Muscle layer of colon (tissue), 2 donors: ENCODE measurements around the gene FOXL1.

Experiments
- H3K27ac ChIP-seq: one replicate; pipeline ENCODE4 v1.7.0; 2013; ENCODE audit warnings: low read depth, mild to moderate bottlenecking, low read length, moderate library complexity
- H3K27me3 ChIP-seq, 2 donors: one replicate each; pipeline ENCODE4 v1.7.0; 2013; ENCODE audit warnings: low read length in 2 of 2, mild to moderate bottlenecking in 2 of 2; ENCODE audit not compliant: insufficient read depth in 2 of 2, control insufficient read depth in 1 of 2
- H3K36me3 ChIP-seq: one replicate; pipeline ENCODE4 v1.7.0; 2013; ENCODE audit warnings: mild to moderate bottlenecking, low read length; ENCODE audit not compliant: insufficient read depth
- H3K4me1 ChIP-seq: one replicate; pipeline ENCODE4 v1.7.0; 2013; ENCODE audit warnings: mild to moderate bottlenecking, low read length; ENCODE audit not compliant: insufficient read depth
- H3K4me3 ChIP-seq, 2 donors: one replicate each; pipeline ENCODE4 v1.7.0; 2013; ENCODE audit warnings: low read length in 2 of 2, low read depth in 1 of 2, mild to moderate bottlenecking in 1 of 2, moderate library complexity in 1 of 2
- H3K9ac ChIP-seq: one replicate; pipeline ENCODE4 v1.7.0; 2013; ENCODE audit warnings: low read length
- H3K9me3 ChIP-seq: one replicate; pipeline ENCODE4 v1.7.0; 2013; ENCODE audit warnings: mild to moderate bottlenecking, low read length
- donor health status: abdominal sarcoma.
- donor health status: Adenocarcinoma of cecum.

FOXL1 gene

DNA sequence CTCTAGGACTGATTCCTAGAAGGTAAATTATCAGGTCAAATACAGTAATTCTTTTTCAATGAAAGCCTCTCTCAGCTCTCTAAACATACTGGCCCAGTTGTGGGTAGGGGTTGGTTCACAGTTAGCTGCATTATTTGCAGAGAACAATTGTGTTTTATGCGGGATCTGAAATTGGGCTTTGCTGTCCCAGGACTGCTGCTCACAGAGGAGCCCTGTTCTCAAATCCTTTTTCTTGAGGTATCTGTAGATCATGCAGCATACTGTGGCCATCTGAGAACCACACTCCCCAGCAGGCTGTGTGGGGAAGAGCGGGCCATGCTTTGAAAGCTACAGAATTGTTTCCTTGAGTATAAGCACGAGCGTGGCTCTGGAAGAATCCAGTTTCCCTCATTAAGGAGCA is 40.9 kb upstream of the FOXL1 start:
- Histone ChIP-seq H3K36me3 (peaks cover 61% of the 10 kb centered on the region), H3K27ac (no peak overlapping the region), H3K9ac (no peak overlapping the region), H3K4me1 (no peaks in the 10 kb centered on the region), H3K9me3 (no peaks in the 10 kb centered on the region), H3K27me3 (no peaks in the 10 kb centered on the region), H3K4me3 (no peak overlapping the region)

DNA sequence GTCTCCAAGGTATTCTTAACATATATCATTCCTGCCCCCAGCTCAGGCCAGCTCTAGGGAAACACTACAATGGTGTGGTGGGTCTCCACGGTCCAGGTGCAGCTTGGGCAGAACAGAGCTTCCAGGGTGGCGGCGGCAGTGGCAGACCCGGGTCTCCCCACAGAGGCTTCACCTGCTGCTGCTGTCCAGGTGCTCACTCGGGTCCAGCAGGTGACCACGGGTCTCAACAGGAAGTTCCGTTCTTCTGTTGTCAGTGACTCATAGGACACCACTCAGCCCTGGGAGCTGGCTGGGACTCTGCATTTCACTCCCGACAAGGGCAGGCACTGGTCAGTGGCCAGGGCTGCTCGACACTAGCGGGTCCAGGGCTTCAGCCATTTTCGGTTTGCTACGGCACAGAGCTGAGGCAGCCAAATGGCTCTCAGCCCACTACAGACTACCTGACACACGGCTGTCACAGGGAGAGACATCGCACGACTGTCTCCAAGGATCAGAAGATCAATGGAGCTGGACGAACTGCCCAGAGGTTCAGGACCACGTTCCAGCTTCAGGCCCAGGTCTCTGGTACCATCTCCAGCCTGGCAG is 40.1 kb upstream of the FOXL1 start:
- Histone ChIP-seq H3K27me3 (no peaks in the 10 kb centered on the region), H3K36me3 (peaks cover 62% of the 10 kb centered on the region), H3K4me3 (no peak overlapping the region), H3K9me3 (no peaks in the 10 kb centered on the region), H3K9ac (no peak overlapping the region), H3K4me1 (no peaks in the 10 kb centered on the region), H3K27ac (no peak overlapping the region)

DNA sequence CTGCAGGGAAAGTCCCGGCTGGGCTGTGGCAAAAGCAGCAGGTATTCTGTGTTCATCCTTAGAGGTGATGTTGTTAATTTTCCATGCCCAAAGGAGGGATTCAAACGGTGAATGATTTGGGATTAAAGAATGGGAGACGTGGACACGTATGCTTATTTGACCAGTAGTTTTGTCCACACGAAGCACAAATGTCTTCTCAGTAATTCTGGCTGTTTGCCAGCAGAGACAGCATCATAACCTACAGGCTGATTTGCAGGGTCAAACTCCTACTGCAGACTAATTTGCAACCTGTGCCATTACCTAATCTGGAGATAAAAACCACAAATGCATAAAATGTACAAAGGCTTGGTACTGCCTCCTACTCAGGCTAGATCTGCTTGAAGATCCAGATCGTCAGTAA is 37.5 kb upstream of the FOXL1 start:
- Histone ChIP-seq H3K4me3 (no peak overlapping the region), H3K9me3 (no peaks in the 10 kb centered on the region), H3K9ac (no peak overlapping the region), H3K27ac (no peak overlapping the region), H3K36me3 (peaks cover 66% of the 10 kb centered on the region), H3K4me1 (no peaks in the 10 kb centered on the region), H3K27me3 (no peaks in the 10 kb centered on the region)

DNA sequence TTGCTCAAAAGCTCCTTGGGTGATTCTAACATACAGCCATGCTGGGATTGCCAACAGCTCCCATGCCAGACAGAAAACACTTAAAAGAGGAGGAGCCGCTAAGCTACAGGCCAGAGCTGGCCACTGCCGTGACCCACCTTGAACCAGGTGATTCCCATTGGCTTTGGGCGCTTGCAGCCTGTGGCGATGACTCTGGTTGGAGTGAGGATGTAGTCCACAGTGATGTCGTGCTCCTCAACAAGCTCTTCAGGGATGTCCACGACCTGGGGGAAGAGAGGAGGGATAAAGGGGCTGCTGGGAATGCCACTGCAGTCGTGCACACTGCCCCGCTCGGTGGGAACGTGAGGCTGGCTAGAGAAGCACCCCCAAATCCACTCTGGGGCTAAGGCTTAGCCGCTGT is 36.8 kb upstream of the FOXL1 start:
- no peak overlapping the region for H3K9ac ChIP-seq
- H3K36me3 ChIP-seq: peaks cover 65% of the 10 kb centered on the region

DNA sequence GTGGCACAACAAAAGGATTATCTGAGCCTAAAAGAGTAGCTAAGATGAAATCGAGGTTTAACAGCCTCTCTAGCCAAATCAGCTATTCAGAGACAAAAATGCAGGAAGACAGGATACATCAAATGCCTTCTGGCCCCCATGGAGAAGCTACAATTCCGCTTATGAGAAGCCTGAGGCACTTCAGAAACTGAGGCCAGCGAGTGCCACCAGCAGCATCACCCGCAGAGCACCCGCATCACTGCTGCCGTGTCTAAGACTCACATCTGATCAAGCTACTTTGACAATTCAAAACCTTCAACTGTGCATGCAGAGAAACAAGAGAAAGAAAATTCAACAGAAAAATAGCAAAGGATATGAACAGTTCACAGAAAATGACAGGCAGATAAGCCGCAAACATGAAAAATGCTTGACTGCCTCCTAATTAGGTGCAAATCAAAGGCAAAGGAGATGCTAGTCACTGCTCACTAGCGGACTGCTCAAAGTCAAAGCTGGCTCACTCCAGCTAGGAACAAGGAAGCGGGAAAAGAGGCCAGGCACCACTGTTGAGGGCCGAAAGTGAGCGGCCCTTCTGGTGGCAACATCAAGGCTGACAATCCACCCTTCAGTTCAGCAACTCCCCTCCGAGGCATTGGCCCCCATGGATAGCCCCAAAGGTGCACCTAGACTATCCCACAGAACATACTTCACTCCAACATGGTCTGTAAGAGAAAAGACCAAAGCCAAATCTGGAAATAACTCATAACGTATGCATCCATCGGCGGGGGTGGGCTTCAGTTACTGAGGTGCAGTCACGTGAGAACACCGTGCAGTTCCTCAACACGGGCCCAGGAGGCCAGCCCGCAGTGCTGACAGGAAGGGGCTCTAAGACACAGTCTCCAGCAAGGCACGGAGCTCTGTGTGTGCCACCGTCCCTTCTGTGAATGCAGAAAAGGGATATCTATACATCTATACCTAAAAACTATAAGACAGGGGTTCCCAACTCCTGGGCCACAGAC is 35.3 kb upstream of the FOXL1 start:
- no peak overlapping the region for H3K9ac ChIP-seq
- no peak overlapping the region for H3K27ac ChIP-seq
- no peaks in the 10 kb centered on the region for H3K4me1 ChIP-seq
- no peaks in the 10 kb centered on the region for H3K9me3 ChIP-seq
- no peaks in the 10 kb centered on the region for H3K27me3 ChIP-seq
- peaks cover 68% of the 10 kb centered on the region for H3K36me3 ChIP-seq
- H3K4me3 ChIP-seq: no peak overlapping the region

More for the DNA sequence above, 36.8 kb upstream of the FOXL1 start:
- Histone ChIP-seq H3K9me3 (no peaks in the 10 kb centered on the region), H3K27me3 (no peaks in the 10 kb centered on the region), H3K27ac (no peak overlapping the region), H3K4me3 (no peak overlapping the region), H3K4me1 (no peaks in the 10 kb centered on the region)

DNA sequence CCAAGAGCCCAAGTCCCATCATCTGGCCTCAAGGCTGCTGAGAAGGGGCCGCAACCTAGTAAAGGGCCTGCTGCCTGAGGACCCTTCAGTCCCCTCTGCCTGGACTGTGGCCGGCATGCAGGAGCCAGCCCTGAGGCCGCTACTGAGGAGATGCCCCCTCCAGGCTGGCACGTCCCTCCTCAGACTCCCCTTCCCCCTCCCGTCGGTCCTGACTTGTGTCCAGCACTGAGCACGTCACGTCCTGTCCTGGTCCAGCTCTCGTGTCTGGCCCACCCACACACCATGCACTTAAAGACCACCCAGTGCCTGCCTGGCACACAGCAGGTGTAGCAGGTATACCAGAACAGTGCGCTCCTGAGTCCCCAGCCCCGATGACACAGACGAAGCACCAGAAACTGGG is 32.9 kb upstream of the FOXL1 start:
- Histone ChIP-seq H3K27me3 (no peaks in the 10 kb centered on the region), H3K36me3 (peaks cover 60% of the 10 kb centered on the region), H3K27ac (no peak overlapping the region)

DNA sequence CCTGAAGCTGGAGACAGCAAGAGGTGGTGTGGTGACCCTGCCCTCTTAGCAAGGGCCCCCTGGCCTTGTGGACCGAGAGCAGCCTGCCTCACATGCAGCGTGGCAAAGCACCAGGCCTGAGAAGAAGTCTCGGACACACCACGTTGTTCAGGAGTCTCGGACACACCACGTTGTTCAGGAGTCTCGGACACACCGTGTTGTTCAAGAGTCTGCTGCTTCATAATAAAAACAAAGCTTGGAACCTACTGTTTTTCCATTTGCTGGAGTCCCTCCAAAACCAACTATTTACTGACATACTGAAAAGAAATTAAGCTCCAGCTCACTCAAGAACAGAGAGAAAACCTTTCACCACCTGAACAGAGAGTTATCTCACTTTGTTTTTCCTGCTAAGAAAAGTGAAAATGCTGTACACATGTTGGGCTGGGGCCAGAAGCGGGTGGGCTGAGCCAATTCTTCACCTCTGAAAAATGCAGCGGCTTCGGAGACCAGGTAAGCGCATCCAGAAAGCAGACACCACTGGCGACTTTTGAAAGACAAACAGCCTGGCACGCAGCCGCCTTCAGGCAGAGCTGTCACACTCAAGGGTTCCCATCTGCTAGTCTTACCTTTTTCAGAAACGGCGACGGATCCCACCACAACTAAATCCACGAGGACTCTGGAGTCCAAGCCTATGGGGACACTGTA is 32.3 kb upstream of the FOXL1 start:
- Histone ChIP-seq H3K27ac (no peak overlapping the region), H3K36me3 (peaks cover 54% of the 10 kb centered on the region)

More for the DNA sequence above, 32.9 kb upstream of the FOXL1 start:
- Histone ChIP-seq H3K4me1 (no peaks in the 10 kb centered on the region), H3K4me3 (no peak overlapping the region), H3K9ac (no peak overlapping the region), H3K9me3 (no peaks in the 10 kb centered on the region)

DNA sequence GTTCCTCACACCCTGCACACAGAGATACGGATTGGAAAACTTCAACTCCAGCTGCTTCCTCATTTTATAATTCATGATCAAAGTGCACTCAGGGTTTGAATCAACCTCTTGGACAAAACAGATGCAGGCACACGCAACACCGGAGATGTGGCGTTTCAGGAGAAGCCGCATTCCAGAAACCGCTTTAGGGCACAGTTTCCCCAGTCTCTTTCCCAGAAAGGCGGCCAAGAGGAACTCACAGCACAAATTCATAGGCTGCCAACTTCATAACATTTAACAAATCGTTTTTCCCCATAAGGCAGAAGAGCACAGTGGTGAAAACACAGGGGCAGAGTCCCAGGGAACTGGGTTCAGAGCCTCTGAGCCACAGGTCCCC is 31.7 kb upstream of the FOXL1 start:
- Histone ChIP-seq H3K4me3 (no peak overlapping the region), H3K27ac (no peak overlapping the region), H3K9ac (no peak overlapping the region), H3K9me3 (no peaks in the 10 kb centered on the region), H3K36me3 (peaks cover 54% of the 10 kb centered on the region), H3K27me3 (no peaks in the 10 kb centered on the region), H3K4me1 (no peaks in the 10 kb centered on the region)

More for the DNA sequence above, 32.3 kb upstream of the FOXL1 start:
- Histone ChIP-seq H3K9ac (no peak overlapping the region), H3K4me1 (no peaks in the 10 kb centered on the region), H3K4me3 (no peak overlapping the region), H3K9me3 (no peaks in the 10 kb centered on the region), H3K27me3 (no peaks in the 10 kb centered on the region)

DNA sequence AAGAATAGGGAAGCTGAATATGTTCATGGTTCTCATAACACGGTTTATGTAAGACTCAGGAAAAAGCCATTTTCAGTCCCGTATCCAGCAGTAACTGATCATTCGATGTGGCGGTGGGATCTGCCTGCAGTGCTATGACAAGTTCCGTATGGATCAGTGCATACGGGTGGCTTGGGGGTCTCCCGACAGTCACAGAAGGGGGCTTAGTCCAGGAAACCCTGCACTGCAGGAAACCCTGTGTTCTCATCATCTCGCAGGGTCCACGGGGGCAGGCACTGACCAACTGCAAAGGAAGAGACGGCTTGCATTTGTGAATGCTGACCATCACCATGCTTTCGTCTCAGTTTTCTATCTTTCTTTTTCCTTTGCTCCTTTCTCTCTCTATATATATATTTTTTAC is 31.1 kb upstream of the FOXL1 start:
- no peak overlapping the region for H3K9ac ChIP-seq
- peaks cover 52% of the 10 kb centered on the region for H3K36me3 ChIP-seq
- no peaks in the 10 kb centered on the region for H3K9me3 ChIP-seq
- H3K27ac ChIP-seq: no peak overlapping the region
- no peaks in the 10 kb centered on the region for H3K4me1 ChIP-seq
- H3K4me3 ChIP-seq: no peak overlapping the region
- no peaks in the 10 kb centered on the region for H3K27me3 ChIP-seq

DNA sequence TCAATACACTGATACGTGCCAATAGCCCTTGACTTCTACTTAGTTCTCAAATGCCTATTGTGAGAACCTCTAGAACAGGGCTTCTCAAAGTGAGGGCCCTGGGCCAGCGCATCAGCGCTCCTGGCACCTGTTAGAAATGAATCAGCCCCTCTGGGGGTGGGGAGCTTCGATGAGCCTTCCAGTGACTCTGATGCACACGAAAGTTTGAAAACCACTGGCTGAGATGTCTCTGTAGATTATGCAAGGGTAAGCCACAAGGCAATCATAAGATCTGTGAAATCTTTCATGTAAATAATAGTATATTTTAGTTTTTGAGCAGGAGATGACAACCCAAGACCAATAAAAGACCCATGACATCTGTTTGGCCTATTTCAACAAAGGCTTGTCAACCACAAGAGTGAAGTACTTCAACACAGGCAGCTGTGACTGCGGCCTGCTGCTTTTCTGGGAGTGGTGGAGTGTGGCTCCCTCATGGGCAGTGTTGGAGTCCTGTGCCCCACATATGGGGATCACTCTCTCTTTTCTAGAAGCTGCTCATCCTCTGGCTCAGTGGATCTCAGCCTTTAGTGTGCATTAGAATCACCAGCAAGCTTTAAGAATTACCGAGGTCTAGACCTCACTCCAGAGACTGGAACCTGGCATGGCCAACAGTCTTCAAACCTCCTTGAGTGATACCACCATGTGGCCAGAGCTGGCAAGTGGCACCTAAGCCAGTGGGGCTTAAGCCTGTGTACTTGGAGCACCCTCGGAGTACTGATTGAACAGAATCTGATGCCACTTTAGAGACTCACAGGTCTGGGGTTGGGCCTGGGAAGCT is 29.1 kb upstream of the FOXL1 start:
- Histone ChIP-seq H3K27ac (no peak overlapping the region), H3K4me3 (no peak overlapping the region), H3K9me3 (no peaks in the 10 kb centered on the region), H3K9ac (no peak overlapping the region), H3K36me3 (peaks cover 50% of the 10 kb centered on the region), H3K4me1 (peaks cover 3% of the 10 kb centered on the region), H3K27me3 (no peaks in the 10 kb centered on the region)

DNA sequence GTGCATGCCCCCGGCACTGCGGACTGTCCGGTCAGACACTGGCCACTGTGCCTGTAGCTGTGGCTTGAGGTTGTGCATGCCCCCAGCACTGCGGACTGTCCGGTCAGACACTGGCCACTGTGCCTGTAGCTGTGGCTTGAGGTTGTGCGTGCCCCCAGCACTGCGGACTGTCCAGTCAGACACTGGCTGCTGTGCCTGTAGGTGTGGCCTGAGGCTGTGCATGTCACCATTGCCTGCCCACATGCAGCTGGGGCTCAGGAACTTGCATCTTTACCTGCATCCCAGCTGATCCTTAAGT is 28.5 kb upstream of the FOXL1 start:
- Histone ChIP-seq H3K27ac (no peak overlapping the region), H3K4me3 (no peak overlapping the region), H3K4me1 (peaks cover 5% of the 10 kb centered on the region), H3K9me3 (no peaks in the 10 kb centered on the region), H3K9ac (no peak overlapping the region), H3K36me3 (peaks cover 50% of the 10 kb centered on the region), H3K27me3 (no peaks in the 10 kb centered on the region)
